Effector CD4-positive, alpha-beta T cell (primary cell): ENCODE data around the gene REX1BD.
"Not testable (repeated sequence)": the region's sequence is repeated elsewhere in the genome, so short reads cannot be mapped to it uniquely, and the experiment has no call there.

Experiments used
- DNase-seq: peaks from one replicate; pipeline ENCODE4 v3.0.0-alpha.2; 2020

The REX1BD gene

GRCh38 chr19:18577365-18577914, 11.2 kb upstream of the REX1BD start:
- DNase-seq = no peak

- no peak for DNase-seq
These were observed 8.3 kb upstream of the REX1BD start for GRCh38 chr19:18580311-18580710.

- no peak for DNase-seq
These were observed 2.3 kb upstream of the REX1BD start for GRCh38 chr19:18586306-18586705.

- DNase-seq = no peak
These were observed 1.0 kb upstream of the REX1BD start for GRCh38 chr19:18587561-18587960.

- no peak for DNase-seq
These were observed 512 bp upstream of the REX1BD start for GRCh38 chr19:18587962-18588610.

- DNase-seq = peak; percentile 71
These were observed 1.0 kb downstream of the REX1BD start for GRCh38 chr19:18589380-18590272.

- DNase-seq = no peak
These were observed 2.0 kb downstream of the REX1BD start for GRCh38 chr19:18590273-18591272.

GRCh38 chr19:18591735-18592385, 3.3 kb downstream of the REX1BD start:
- no peak for DNase-seq

GRCh38 chr19:18592732-18593131, 4.1 kb downstream of the REX1BD start:
- not testable (repeated sequence) for DNase-seq

- no peak for DNase-seq
These were observed 4.9 kb downstream of the REX1BD start for GRCh38 chr19:18593367-18594095.

- DNase-seq = peak; percentile 72
These were observed 5.7 kb downstream of the REX1BD start for GRCh38 chr19:18594096-18594823.

GRCh38 chr19:18594824-18595373, 6.3 kb downstream of the REX1BD start:
- no peak for DNase-seq

GRCh38 chr19:18595475-18595874, 6.9 kb downstream of the REX1BD start:
- no peak for DNase-seq

- no peak for DNase-seq
These were observed 8.2 kb downstream of the REX1BD start for GRCh38 chr19:18596752-18597157.

GRCh38 chr19:18597809-18598660, 9.4 kb downstream of the REX1BD start:
- DNase-seq = no peak

GRCh38 chr19:18599485-18599884, 10.9 kb downstream of the REX1BD start:
- DNase-seq = no peak

GRCh38 chr19:18600692-18601397, 12.2 kb downstream of the REX1BD start:
- not testable (repeated sequence) for DNase-seq

- no peak for DNase-seq
These were observed 13.3 kb downstream of the REX1BD start for GRCh38 chr19:18601875-18602274.
